ENCODE data around the gene ROCK2.

Gene ROCK2

DNA sequence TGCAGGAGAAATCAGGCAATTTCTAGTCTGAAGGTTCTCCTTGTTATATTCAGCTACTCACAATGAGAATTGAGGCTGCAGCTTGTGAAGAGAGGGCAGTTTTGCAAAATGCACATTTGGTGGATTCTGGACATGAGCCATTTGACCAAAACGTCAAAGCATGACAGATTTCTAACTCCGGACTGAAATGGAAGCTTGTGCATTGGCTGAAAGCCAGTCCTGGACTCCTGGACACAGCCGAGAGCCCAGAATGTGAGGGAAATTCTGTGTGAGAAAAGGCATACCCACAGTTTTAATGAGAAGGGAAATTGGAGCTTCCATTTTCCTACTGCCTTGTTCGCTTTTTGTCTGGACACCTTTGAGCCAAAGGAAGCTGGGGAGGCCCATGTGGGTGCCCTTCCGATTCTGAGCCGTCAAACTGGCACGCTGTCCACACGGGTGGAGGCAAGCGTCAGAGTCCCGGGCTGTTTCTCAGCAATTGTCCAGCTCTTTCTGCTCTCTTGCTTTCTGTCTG, 23.7 kb upstream of the ROCK2 start:
- no peak for DNase-seq (ENCODE audit: low read depth)
- no peak for TF ChIP-seq CTCF (IDR thresholded peaks at IDR 0.05; ENCODE audit: low read depth, low read length, missing control alignments)
- H3K4me3 ChIP-seq (ENCODE audit: low read depth, low read length): no peak overlapping the region

GRCh38 chr2:11367170-11367730, 22.8 kb upstream of the ROCK2 start:
- H3K4me3 ChIP-seq (ENCODE audit: low read depth, low read length): no peak overlapping the region
- no peak for TF ChIP-seq CTCF (IDR thresholded peaks at IDR 0.05; ENCODE audit: low read depth, low read length, missing control alignments)
- no peak for DNase-seq (ENCODE audit: low read depth)

GRCh38 chr2:11366326-11366741, 21.9 kb upstream of the ROCK2 start:
- no peak overlapping the region for H3K4me3 ChIP-seq (ENCODE audit: low read depth, low read length)
- no peak for DNase-seq (ENCODE audit: low read depth)
- TF ChIP-seq CTCF (IDR thresholded peaks at IDR 0.05; ENCODE audit: low read depth, low read length, missing control alignments): no peak

GRCh38 chr2:11365096-11365879, 20.9 kb upstream of the ROCK2 start:
- no peak overlapping the region for H3K4me3 ChIP-seq (ENCODE audit: low read depth, low read length)
- no peak for TF ChIP-seq CTCF (IDR thresholded peaks at IDR 0.05; ENCODE audit: low read depth, low read length, missing control alignments)
- DNase-seq (ENCODE audit: low read depth): no peak

- H3K4me3 ChIP-seq (ENCODE audit: low read depth, low read length): no peak overlapping the region
- TF ChIP-seq CTCF (IDR thresholded peaks at IDR 0.05; ENCODE audit: low read depth, low read length, missing control alignments): no peak
Measured at GRCh38 chr2:11364565-11364887, 20.1 kb upstream of the ROCK2 start.

GRCh38 chr2:11363868-11364564, 19.6 kb upstream of the ROCK2 start:
- TF ChIP-seq CTCF (IDR thresholded peaks at IDR 0.05; ENCODE audit: low read depth, low read length, missing control alignments): no peak
- DNase-seq (ENCODE audit: low read depth): no peak
- H3K4me3 ChIP-seq (ENCODE audit: low read depth, low read length): no peak overlapping the region

More at GRCh38 chr2:11364565-11364887, 20.1 kb upstream of the ROCK2 start:
- DNase-seq (ENCODE audit: low read depth): no peak

All from GM12864 (cell line).